WERI-Rb-1 (cell line): ENCODE measurements around the gene RAB11FIP5.

Source experiments
- DNase-seq: peaks from one replicate; pipeline ENCODE4 v3.0.0-alpha.2; 2020
- H3K27ac ChIP-seq: fragments of 250-450 bp; sonication (Bioruptor Pico); 2 replicates; pipeline ENCODE4 v1.5.1; 2020; ENCODE audit warnings: mild to moderate bottlenecking, moderate library complexity
- H3K27me3 ChIP-seq: fragments of 250-450 bp; sonication (Bioruptor Pico); 2 replicates; pipeline ENCODE4 v1.5.1; 2021; ENCODE audit warnings: mild to moderate bottlenecking, low read depth, moderate library complexity; ENCODE audit not compliant: insufficient read depth, severe bottlenecking
- H3K36me3 ChIP-seq: fragments of 250-450 bp; sonication (Bioruptor Pico); 2 replicates; pipeline ENCODE4 v1.5.1; 2020; ENCODE audit warnings: mild to moderate bottlenecking, moderate library complexity
- H3K4me3 ChIP-seq: 2 replicates; pipeline ENCODE4 v1.5.1; 2011; ENCODE audit warnings: low read depth, mild to moderate bottlenecking, control low read depth, low read length
- H3K9me3 ChIP-seq: fragments of 250-450 bp; sonication (Bioruptor Pico); 2 replicates; pipeline ENCODE4 v1.5.1; 2021; ENCODE audit warnings: mild to moderate bottlenecking, moderate library complexity; ENCODE audit not compliant: severe bottlenecking
- TF ChIP-seq, protein P1 (sequence below): IDR thresholded peaks from 2 replicates; pipeline ENCODE4 v1.5.1; 2011; ENCODE audit warnings: low read depth, mild to moderate bottlenecking, control low read depth, inconsistent platforms, low read length

The RAB11FIP5 gene

DNA sequence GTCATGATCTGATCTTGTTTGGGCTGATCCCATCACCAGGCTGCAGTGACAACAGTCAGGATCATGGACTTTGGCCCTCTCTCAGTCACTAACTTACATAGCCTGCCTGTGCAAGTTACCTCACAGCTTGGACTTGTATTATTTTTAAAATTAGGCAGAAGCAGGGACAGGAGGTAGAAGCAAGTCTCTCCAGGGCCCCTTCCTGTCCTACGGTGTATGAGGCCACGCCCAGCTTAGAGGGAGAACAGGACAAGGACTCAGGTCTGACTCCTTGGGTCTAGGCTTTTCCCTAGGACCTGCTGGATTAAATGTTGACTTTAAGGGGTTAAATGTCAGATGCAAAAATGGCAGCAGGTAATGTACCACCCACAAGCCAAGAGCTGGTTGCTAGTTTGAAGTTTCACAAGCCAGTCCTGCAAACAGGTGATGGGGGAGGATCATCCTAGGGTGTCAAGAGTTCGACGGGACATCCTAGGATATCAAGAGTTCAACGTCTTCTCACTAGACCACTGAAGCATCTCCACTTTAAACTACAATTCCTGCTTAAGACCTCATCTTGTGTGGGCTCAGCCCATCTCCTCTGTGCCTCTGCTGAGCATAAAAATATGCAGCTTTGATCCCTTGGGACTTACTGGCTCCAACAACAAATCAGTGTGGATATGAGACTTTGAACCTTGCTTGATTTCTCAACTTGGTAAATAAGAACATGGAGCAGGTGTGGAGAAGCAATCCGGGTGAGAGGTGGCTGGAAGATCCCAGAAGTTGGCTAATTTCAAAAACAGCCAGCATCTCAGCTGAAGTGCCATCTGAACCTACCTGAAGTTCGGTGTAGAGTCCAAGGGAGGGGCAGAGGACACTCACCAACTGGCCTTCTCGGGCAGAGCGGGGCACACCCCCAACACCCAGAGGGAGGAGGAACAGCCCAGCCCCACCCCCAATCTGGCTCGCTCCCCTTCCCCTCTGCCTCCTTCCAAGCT lies 80.7 kb downstream of the RAB11FIP5 start:
- H3K4me3 ChIP-seq, result no peak overlapping the region
- peaks cover 7% of the 10 kb centered on the region for H3K36me3 ChIP-seq
- no peak overlapping the region for H3K27ac ChIP-seq
- H3K27me3 ChIP-seq, result no peaks in the 10 kb centered on the region
- TF ChIP-seq, protein P1, sequence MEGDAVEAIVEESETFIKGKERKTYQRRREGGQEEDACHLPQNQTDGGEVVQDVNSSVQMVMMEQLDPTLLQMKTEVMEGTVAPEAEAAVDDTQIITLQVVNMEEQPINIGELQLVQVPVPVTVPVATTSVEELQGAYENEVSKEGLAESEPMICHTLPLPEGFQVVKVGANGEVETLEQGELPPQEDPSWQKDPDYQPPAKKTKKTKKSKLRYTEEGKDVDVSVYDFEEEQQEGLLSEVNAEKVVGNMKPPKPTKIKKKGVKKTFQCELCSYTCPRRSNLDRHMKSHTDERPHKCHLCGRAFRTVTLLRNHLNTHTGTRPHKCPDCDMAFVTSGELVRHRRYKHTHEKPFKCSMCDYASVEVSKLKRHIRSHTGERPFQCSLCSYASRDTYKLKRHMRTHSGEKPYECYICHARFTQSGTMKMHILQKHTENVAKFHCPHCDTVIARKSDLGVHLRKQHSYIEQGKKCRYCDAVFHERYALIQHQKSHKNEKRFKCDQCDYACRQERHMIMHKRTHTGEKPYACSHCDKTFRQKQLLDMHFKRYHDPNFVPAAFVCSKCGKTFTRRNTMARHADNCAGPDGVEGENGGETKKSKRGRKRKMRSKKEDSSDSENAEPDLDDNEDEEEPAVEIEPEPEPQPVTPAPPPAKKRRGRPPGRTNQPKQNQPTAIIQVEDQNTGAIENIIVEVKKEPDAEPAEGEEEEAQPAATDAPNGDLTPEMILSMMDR, result no peak
- no peak for DNase-seq
- H3K9me3 ChIP-seq, result no peaks in the 10 kb centered on the region

DNA sequence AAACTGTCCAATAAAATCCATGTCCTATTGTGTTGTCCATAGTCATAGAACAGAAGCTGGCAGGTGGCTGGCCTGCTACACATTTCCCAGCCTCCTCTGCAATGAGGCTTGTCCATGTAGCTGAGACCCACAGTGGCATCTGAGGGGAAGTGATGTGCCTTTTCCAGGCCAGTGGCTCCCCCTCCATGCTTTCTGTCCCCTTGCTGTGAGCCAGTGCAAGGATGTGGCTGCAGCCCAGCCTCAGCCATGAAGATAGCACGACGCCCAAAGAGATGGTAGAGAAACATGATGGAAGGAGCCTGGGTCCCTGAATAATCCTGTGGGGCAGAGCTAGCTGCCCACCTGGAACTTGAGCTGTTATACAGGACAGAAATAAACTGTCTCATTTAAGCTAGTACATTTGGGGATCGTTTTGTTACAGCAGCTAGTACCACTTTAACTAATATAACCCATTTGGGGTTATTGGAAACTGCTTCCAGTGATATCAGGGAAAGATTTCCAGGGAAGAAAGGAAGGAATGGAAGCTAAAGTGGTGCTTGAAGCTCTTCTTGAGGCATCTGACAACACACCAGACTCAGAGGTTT lies 81.6 kb downstream of the RAB11FIP5 start:
- H3K27ac ChIP-seq, result no peak overlapping the region
- H3K9me3 ChIP-seq, result no peaks in the 10 kb centered on the region
- H3K36me3 ChIP-seq, result peaks cover 7% of the 10 kb centered on the region
- DNase-seq, result no peak
- no peak overlapping the region for H3K4me3 ChIP-seq
- TF ChIP-seq, protein P1, result no peak
- no peaks in the 10 kb centered on the region for H3K27me3 ChIP-seq

DNA sequence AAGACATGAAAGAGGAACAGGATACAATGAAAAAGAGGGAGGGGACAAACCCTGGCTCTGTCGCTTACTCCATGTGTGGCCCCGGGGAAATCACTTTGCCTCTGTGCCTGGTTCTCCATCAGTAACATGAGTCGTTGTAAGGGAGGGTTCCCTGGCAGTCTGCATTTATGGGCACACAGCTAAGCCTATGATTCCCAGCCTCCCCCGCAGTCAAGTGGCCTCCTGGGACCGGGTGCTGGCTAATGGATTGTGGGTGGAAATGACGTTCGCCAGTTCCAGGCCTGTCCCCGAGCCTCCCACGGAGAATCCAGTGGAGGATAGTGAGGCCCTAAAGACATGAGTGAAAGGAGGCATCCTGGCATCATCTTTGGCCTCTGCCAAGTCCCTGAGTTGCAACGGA lies 83.9 kb downstream of the RAB11FIP5 start:
- TF ChIP-seq, protein P1, result no peak
- no peak overlapping the region for H3K4me3 ChIP-seq
- no peak for DNase-seq
- no peaks in the 10 kb centered on the region for H3K27me3 ChIP-seq
- H3K27ac ChIP-seq, result no peak overlapping the region
- peaks cover 7% of the 10 kb centered on the region for H3K36me3 ChIP-seq
- H3K9me3 ChIP-seq, result no peaks in the 10 kb centered on the region

DNA sequence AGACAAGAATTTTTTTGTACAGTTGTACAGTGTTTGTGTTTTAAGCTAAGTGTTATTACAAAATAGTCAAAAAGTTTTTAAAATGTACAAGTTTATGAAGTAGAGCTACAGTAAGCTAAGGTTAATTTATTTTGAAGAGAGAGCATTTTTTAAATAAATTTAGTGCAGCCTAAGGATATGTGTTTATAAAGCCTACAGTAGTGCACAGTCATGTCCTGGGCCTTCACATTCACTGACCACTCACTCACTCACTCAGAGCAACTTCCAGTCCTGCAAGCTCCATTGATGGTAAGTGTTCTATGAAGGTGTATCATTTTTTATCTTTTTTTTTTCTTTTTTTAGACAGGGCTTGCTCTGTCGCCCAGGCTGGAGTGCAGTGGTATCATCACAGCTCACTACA lies 85.4 kb downstream of the RAB11FIP5 start:
- Histone ChIP-seq H3K36me3 (peaks cover 7% of the 10 kb centered on the region), H3K27me3 (no peaks in the 10 kb centered on the region), H3K4me3 (no peak overlapping the region), H3K27ac (no peak overlapping the region), H3K9me3 (no peaks in the 10 kb centered on the region)
- DNase-seq, result no peak
- TF ChIP-seq, protein P1, result no peak

DNA sequence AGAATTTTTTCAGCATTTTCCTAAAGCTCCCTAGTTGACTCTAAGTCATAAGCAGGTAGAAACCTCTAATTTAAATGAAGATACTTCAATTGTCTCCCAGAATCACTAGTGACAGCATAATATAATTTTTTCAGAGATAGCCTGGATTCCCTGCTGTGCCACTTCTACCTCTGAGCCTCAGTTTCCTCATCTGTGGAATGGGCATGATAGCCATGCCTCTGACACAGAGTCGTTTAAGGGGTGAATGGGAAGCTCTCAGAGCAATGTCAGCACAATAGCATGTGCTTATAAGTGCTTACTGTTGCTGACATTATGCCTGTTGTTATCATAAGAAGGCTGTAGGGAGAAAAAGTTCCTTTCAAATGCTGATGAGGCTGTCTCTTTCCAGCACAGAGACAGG lies 89.3 kb downstream of the RAB11FIP5 start:
- DNase-seq, result no peak
- Histone ChIP-seq H3K36me3 (peaks cover 7% of the 10 kb centered on the region), H3K27me3 (no peaks in the 10 kb centered on the region), H3K27ac (no peak overlapping the region), H3K4me3 (no peak overlapping the region), H3K9me3 (no peaks in the 10 kb centered on the region)
- TF ChIP-seq, protein P1, result no peak
